Parathyroid adenoma (tissue), 2 donors: ENCODE results near the gene SALL4.

Experiments used
- H2AFZ ChIP-seq: fragments of 300-600 bp; sonication (generic); one replicate; pipeline ENCODE4 v1.7.0; 2017; ENCODE audit warnings: antibody characterized with exemption, mild to moderate bottlenecking
- H3K27ac ChIP-seq: fragments of 300-600 bp; sonication (generic); one replicate; pipeline ENCODE4 v1.7.0; 2017
- H3K27me3 ChIP-seq: fragments of 300-600 bp; sonication (generic); one replicate; pipeline ENCODE4 v1.7.0; 2017; ENCODE audit warnings: low read length; ENCODE audit not compliant: control insufficient read depth, insufficient read depth
- H3K36me3 ChIP-seq: fragments of 300-600 bp; sonication (generic); one replicate; pipeline ENCODE4 v1.7.0; 2017; ENCODE audit warnings: low read length; ENCODE audit not compliant: control insufficient read depth, insufficient read depth
- H3K4me1 ChIP-seq: fragments of 300-600 bp; sonication (generic); one replicate; pipeline ENCODE4 v1.7.0; 2017; ENCODE audit warnings: control low read depth
- H3K4me2 ChIP-seq: fragments of 300-600 bp; sonication (generic); one replicate; pipeline ENCODE4 v1.7.0; 2017; ENCODE audit warnings: low read length
- H3K4me3 ChIP-seq: fragments of 300-600 bp; sonication (generic); one replicate; pipeline ENCODE4 v1.7.0; 2017; ENCODE audit warnings: low read depth, low read length
- H3K79me2 ChIP-seq: fragments of 300-600 bp; sonication (generic); one replicate; pipeline ENCODE4 v1.7.0; 2017; ENCODE audit warnings: control low read depth
- H3K9ac ChIP-seq: fragments of 300-600 bp; sonication (generic); one replicate; pipeline ENCODE4 v1.7.0; 2017; ENCODE audit warnings: mild to moderate bottlenecking
- H3K9me3 ChIP-seq: fragments of 300-600 bp; sonication (generic); one replicate; pipeline ENCODE4 v1.7.0; 2017; ENCODE audit warnings: low read length; ENCODE audit not compliant: control insufficient read depth
- CTCF ChIP-seq: fragments of 300-600 bp; sonication (generic); IDR thresholded peaks from one replicate; pipeline ENCODE4 v1.7.0; 2017; ENCODE audit warnings: antibody characterized with exemption, mild to moderate bottlenecking
- donor health status: primary hyperparathyroidism.

SALL4 gene

GRCh38 chr20:51735728-51736600, 66.4 kb downstream of the SALL4 start:
- H3K4me1 ChIP-seq = no peaks in the 10 kb centered on the region
- no peak overlapping the region for H3K4me3 ChIP-seq
- no peak overlapping the region for H2AFZ ChIP-seq
- TF ChIP-seq CTCF = no peak
- no peaks in the 10 kb centered on the region for H3K36me3 ChIP-seq
- no peak overlapping the region for H3K4me2 ChIP-seq
- no peaks in the 10 kb centered on the region for H3K27me3 ChIP-seq
- H3K9me3 ChIP-seq = no peaks in the 10 kb centered on the region
- H3K27ac ChIP-seq = no peak overlapping the region
- peaks cover 31% of the 10 kb centered on the region for H3K79me2 ChIP-seq
- H3K9ac ChIP-seq = no peak overlapping the region

GRCh38 chr20:51734876-51735720, 67.2 kb downstream of the SALL4 start:
- Histone ChIP-seq H2AFZ (no peak overlapping the region), H3K9ac (no peak overlapping the region), H3K4me1 (no peaks in the 10 kb centered on the region), H3K36me3 (no peaks in the 10 kb centered on the region), H3K4me3 (no peak overlapping the region), H3K27ac (no peak overlapping the region), H3K79me2 (peaks cover 29% of the 10 kb centered on the region), H3K27me3 (no peaks in the 10 kb centered on the region), H3K9me3 (no peaks in the 10 kb centered on the region), H3K4me2 (no peak overlapping the region)
- TF ChIP-seq CTCF = no peak

GRCh38 chr20:51733070-51733469, 69.3 kb downstream of the SALL4 start:
- Histone ChIP-seq H2AFZ (no peak overlapping the region), H3K36me3 (no peaks in the 10 kb centered on the region), H3K4me1 (no peaks in the 10 kb centered on the region), H3K9me3 (no peaks in the 10 kb centered on the region), H3K27ac (no peak overlapping the region), H3K4me3 (no peak overlapping the region), H3K79me2 (peaks cover 17% of the 10 kb centered on the region), H3K27me3 (no peaks in the 10 kb centered on the region), H3K4me2 (no peak overlapping the region), H3K9ac (no peak overlapping the region)
- TF ChIP-seq CTCF = no peak
